Prostate gland (tissue), 2 donors: Measurements from ENCODE around the gene NAT14. TPM values are rescaled to one million over a fixed set of nuclear protein-coding genes. Genes with fewer than 3 reads are reported as not detected.

Source experiments
- DNase-seq: peaks from one replicate; pipeline ENCODE4 v3.0.0-alpha.2; 2019; ENCODE audit warnings: low spot score
- H3K27ac ChIP-seq, 2 donors: fragments of 200-600 bp; sonication (generic); 2 replicates each; pipeline ENCODE4 v1.5.1; 2017 to 2019
- H3K27me3 ChIP-seq: fragments of 200-600 bp; sonication (generic); replicated peaks from 2 replicates; pipeline ENCODE4 v1.5.1; 2019; ENCODE audit not compliant: insufficient read depth
- H3K36me3 ChIP-seq, 2 donors: fragments of 200-600 bp; sonication (generic); 1 replicate in 1 of 2; 2 replicates in 1 of 2; pipeline versions ENCODE4 v1.5.1 to v1.8.1; 2017 to 2019
- H3K4me1 ChIP-seq: fragments of 200-600 bp; sonication (generic); replicated peaks from 2 replicates; pipeline ENCODE4 v1.5.1; 2019
- H3K4me3 ChIP-seq, 2 donors: fragments of 200-600 bp; sonication (generic); 2 replicates each; pipeline ENCODE4 v1.5.1; 2017 to 2019
- H3K9me3 ChIP-seq: fragments of 200-600 bp; sonication (generic); 2 replicates; pipeline ENCODE4 v1.5.1; 2017
- CTCF ChIP-seq, 4 experiments: fragments of 200-600 bp in 2 of 4; fragments of 450-650 bp in 2 of 4; sonication (generic) in 2 of 4; IDR thresholded peaks; 1 replicate in 3 of 4; 2 replicates in 1 of 4; pipeline ENCODE4 v1.5.1; 2016 to 2019; ENCODE audit warnings: antibody characterized with exemption in 4 of 4, mild to moderate bottlenecking in 2 of 4, moderate library complexity in 2 of 4
- POLR2A ChIP-seq: fragments of 450-650 bp; IDR thresholded peaks from one replicate; pipeline ENCODE4 v1.6.1; 2016; ENCODE audit warnings: antibody characterized with exemption, mild to moderate bottlenecking
- POLR2AphosphoS5 ChIP-seq: sonication (generic); formaldehyde crosslinking; IDR thresholded peaks from one replicate; pipeline ENCODE4 v1.6.1; 2017; ENCODE audit warnings: antibody characterized with exemption
- WGBS: methylation state at CpG from one replicate; pipeline ENCODE4 v1.1.5; 2018; 5-methylcytosine and 5-hydroxymethylcytosine counted together
- intact Hi-C: fragments of 100-400 bp; cut with DNase I; formaldehyde crosslinking; loops from one replicate; pipeline ENCODE4 v1.14.2; 2022
- total RNA-seq, 2 donors: library from RNA; depleted of rRNA; stranded (reverse); fragments of >200 nt; gene quantifications; one replicate each; pipeline ENCODE4 v1.1.0, GENCODE V29; 2016

The NAT14 gene
- total RNA-seq, 2 donors from 2014 or later = 10.8 to 19.8 TPM

- WGBS = 17% methylated on average over 19 of the region's 21 CpGs
- intact Hi-C loops = no loop called here
- TF ChIP-seq POLR2AphosphoS5 (no peak), CTCF (IDR thresholded peaks at IDR 0.05) (no peak), POLR2A (no peak)
- H3K4me3 ChIP-seq = no peak within 1 kb of the TSS
- peaks cover 4% of the 10 kb centered on the region for H3K4me1 ChIP-seq
- no peak for DNase-seq
- no peaks in the 10 kb centered on the region for H3K27me3 ChIP-seq
- H3K36me3 ChIP-seq = peaks cover 0 to 2% of the 10 kb centered on the region in 2 donors
- H3K9me3 ChIP-seq = no peaks in the 10 kb centered on the region
- peak within 1 kb of the TSS in 1 of 2 donors; percentile 65 for H3K27ac ChIP-seq
Observed at GRCh38 chr19:55487924-55488687, 3.1 kb downstream of the NAT14 start, which contains the start of gene SSC5D. Gene SSC5D (plus strand): TSS chr19:55488436. CDS start chr19:55488590, 154 bp downstream.

GRCh38 chr19:55488986-55489710 is 4.2 kb downstream of the NAT14 start:
- Histone ChIP-seq H3K4me1 (peaks cover 4% of the 10 kb centered on the region), H3K27me3 (no peaks in the 10 kb centered on the region), H3K4me3 (no peak overlapping the region), H3K27ac (no peak overlapping the region), H3K9me3 (no peaks in the 10 kb centered on the region), H3K36me3 (no peaks in the 10 kb centered on the region)
- intact Hi-C loops = no loop called here
- DNase-seq = no peak
- no peak for TF ChIP-seq POLR2AphosphoS5
- WGBS = 50% methylated on average over 31 of the region's 36 CpGs

GRCh38 chr19:55489711-55490477 is 4.9 kb downstream of the NAT14 start:
- 59% methylated on average over 12 of the region's 21 CpGs for WGBS
- Histone ChIP-seq H3K4me3 (no peak overlapping the region), H3K36me3 (no peaks in the 10 kb centered on the region), H3K4me1 (no peaks in the 10 kb centered on the region), H3K9me3 (no peaks in the 10 kb centered on the region), H3K27ac (no peak overlapping the region), H3K27me3 (no peaks in the 10 kb centered on the region)
- DNase-seq = no peak
- intact Hi-C loops = no loop called here
- TF ChIP-seq POLR2A (no peak), CTCF (IDR thresholded peaks at IDR 0.05) (no peak)

- intact Hi-C loops = no loop called here
- DNase-seq = no peak
- Histone ChIP-seq H3K36me3 (no peaks in the 10 kb centered on the region), H3K27me3 (no peaks in the 10 kb centered on the region), H3K4me1 (no peaks in the 10 kb centered on the region), H3K27ac (no peak overlapping the region), H3K9me3 (no peaks in the 10 kb centered on the region), H3K4me3 (no peak overlapping the region)
- 76% methylated on average over 50 of the region's 52 CpGs for WGBS
- TF ChIP-seq CTCF (IDR thresholded peaks at IDR 0.05) (no peak), POLR2AphosphoS5 (no peak), POLR2A (no peak)
Observed at GRCh38 chr19:55490478-55491432, 5.8 kb downstream of the NAT14 start.
